ENCODE data around the gene APBA1. TPM values are rescaled to one million over a fixed set of nuclear protein-coding genes. Genes with fewer than 3 reads are reported as not detected.

Gene APBA1
- total RNA-seq, 3 donors from 2014 or later, result 10.1 to 14.4 (median 12.7) TPM

DNA sequence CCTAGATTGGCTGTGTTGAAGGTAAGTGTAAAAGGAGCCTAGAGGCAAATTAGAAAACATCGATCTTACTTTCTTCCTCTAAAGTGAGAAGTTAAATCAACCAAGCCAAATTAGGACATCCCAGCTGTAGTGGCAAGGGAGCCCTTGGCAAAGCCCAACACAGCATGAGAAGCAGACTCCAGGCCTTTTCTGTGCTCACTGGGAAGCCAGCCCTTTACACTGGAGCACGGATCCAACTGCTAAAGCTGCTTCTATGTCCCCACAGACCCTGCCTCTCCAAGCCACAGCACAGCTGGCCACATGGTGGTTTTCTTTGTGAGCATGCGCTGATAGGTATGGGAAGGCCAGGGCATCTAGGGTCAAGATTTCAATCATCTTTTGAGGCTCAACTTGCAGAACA, 94.1 kb downstream of the APBA1 start:
- DNase-seq (no peak), ATAC-seq (no peak)
- intact Hi-C loops (cut with DNase I, micrococcal nuclease), result no loop called here
- TF ChIP-seq CTCF (IDR thresholded peaks at IDR 0.05), result no peak
- H3K4me3 ChIP-seq, result no peak overlapping the region
- no peaks in the 10 kb centered on the region for H3K4me1 ChIP-seq (ENCODE audit: low read depth)
- H3K36me3 ChIP-seq (ENCODE audit: low read depth), result no peaks in the 10 kb centered on the region
- no peaks in the 10 kb centered on the region for H3K9me3 ChIP-seq

DNA sequence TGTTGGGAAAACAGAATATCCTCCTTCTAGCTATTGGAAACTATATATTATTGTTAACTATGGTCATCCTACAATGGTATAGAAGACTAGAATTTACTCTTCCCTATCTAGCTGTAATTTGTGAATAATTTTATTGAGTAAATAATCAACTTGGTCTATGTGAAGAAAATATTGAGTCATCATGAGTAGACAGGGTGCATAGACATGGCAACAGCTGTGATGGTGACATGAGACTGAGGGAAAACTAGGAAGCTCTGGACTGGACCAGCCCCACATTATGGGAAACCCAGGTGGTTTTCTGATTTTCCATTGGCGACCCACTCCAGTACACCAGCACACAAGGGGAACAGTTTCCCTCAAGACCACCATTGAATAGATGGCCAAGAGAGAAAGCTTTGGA, 95.0 kb downstream of the APBA1 start:
- no peak for DNase-seq
- intact Hi-C loops (cut with DNase I, micrococcal nuclease), result no loop called here
- no peaks in the 10 kb centered on the region for H3K36me3 ChIP-seq (ENCODE audit: low read depth)
- H3K4me1 ChIP-seq (ENCODE audit: low read depth), result no peaks in the 10 kb centered on the region
- no peaks in the 10 kb centered on the region for H3K9me3 ChIP-seq
- no peak for TF ChIP-seq CTCF (IDR thresholded peaks at IDR 0.05)
- ATAC-seq, result no peak
- no peak overlapping the region for H3K4me3 ChIP-seq

- intact Hi-C loops (cut with DNase I, micrococcal nuclease), result no loop called here
- no peak for ATAC-seq
- no peak for TF ChIP-seq CTCF (IDR thresholded peaks at IDR 0.05)
- Histone ChIP-seq H3K36me3 (ENCODE audit: low read depth) (no peaks in the 10 kb centered on the region), H3K4me3 (no peak overlapping the region), H3K9me3 (no peaks in the 10 kb centered on the region), H3K4me1 (ENCODE audit: low read depth) (no peaks in the 10 kb centered on the region)
- no peak for DNase-seq
Measured at GRCh38 chr9:69574057-69574456, 98.1 kb downstream of the APBA1 start.

DNA sequence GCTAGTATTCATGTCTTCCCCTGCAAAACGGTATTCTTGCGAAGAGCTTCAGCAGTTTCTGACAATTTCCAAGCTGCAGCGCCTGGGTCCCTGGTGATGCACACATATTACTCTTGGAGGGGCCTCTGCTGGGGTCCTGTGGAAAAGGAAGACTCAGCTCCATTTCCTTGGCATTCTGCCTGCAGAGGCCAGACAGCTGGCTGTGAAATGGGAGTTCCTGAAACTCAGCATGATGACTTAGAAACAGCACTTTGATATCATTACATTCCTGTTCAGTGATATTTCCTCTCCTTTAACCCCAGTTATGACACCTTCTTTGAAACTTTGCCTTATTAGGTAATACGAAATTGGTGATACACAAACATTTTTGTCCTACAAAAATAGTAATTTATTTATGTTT, 98.5 kb downstream of the APBA1 start:
- no peaks in the 10 kb centered on the region for H3K4me1 ChIP-seq (ENCODE audit: low read depth)
- H3K36me3 ChIP-seq (ENCODE audit: low read depth), result no peaks in the 10 kb centered on the region
- no peak for DNase-seq
- no peaks in the 10 kb centered on the region for H3K9me3 ChIP-seq
- no peak overlapping the region for H3K4me3 ChIP-seq
- TF ChIP-seq CTCF (IDR thresholded peaks at IDR 0.05), result no peak
- ATAC-seq, result no peak
- intact Hi-C loops (cut with DNase I, micrococcal nuclease), result no loop called here

- no peaks in the 10 kb centered on the region for H3K36me3 ChIP-seq (ENCODE audit: low read depth)
- no peak overlapping the region for H3K4me3 ChIP-seq
- no peak for TF ChIP-seq CTCF (IDR thresholded peaks at IDR 0.05)
- intact Hi-C loops (cut with DNase I, micrococcal nuclease), result no loop called here
- DNase-seq (no peak), ATAC-seq (no peak)
- no peaks in the 10 kb centered on the region for H3K4me1 ChIP-seq (ENCODE audit: low read depth)
- no peaks in the 10 kb centered on the region for H3K9me3 ChIP-seq
Measured at GRCh38 chr9:69572611-69573010, 99.6 kb downstream of the APBA1 start.

DNA sequence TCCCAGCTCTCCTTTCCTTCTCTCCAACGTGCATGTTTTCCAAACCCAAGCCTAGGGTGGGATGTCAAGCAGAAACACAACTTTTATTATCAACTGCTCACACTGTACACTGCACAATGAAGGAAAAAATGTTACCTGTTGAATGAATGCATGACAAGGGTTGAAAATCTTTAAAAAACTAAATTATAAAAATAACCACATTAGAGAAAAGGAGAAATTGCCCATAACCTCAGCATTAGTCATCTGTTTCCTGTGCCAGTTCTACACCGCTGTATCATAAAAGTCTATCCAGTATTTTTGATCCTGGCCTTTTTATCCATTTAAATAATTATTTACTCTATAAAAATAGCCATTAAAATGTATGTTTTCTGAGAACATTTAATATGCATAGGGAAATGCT, 101.1 kb downstream of the APBA1 start:
- H3K9me3 ChIP-seq, result no peaks in the 10 kb centered on the region
- TF ChIP-seq CTCF (IDR thresholded peaks at IDR 0.05), result no peak
- intact Hi-C loops (cut with DNase I, micrococcal nuclease), result no loop called here
- no peaks in the 10 kb centered on the region for H3K4me1 ChIP-seq (ENCODE audit: low read depth)
- DNase-seq (no peak), ATAC-seq (no peak)
- H3K36me3 ChIP-seq (ENCODE audit: low read depth), result no peaks in the 10 kb centered on the region
- no peak overlapping the region for H3K4me3 ChIP-seq

Measured in mucosa of descending colon (tissue), 3 donors.